Activated CD4-positive, alpha-beta T cell treated with anti-CD3 and anti-CD28 coated beads for 1 hour (primary cell): Measurements from ENCODE around the gene SLC35E4.
A peak's percentile ranks its signal among the peaks of the same experiment; 100 is the strongest.
"Not testable (repeated sequence)": the region's sequence is repeated elsewhere in the genome, so short reads cannot be mapped to it uniquely, and the experiment has no call there.

Experiments
- DNase-seq: peaks from one replicate; pipeline ENCODE4 v3.0.0-alpha.2; 2020

Gene SLC35E4

DNA sequence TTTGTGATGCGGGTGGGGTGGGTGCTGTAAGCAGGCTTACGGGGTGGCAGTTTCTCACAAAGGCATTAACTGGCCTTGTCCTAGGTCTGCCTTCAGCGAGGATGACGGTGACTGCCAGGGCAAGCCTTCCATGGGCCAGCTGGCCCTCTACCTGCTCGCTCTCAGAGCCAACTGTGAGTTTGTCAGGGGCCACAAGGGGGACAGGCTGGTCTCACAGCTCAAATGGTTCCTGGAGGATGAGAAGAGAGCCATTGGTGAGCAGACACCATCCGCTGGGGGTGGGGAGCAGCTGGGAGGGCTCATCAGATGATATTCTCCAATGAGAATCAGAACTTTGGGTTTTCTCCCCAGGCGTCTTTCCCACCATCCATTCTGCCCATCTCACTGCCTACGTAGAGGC is 22.8 kb upstream of the SLC35E4 start:
- DNase-seq = no peak

DNA sequence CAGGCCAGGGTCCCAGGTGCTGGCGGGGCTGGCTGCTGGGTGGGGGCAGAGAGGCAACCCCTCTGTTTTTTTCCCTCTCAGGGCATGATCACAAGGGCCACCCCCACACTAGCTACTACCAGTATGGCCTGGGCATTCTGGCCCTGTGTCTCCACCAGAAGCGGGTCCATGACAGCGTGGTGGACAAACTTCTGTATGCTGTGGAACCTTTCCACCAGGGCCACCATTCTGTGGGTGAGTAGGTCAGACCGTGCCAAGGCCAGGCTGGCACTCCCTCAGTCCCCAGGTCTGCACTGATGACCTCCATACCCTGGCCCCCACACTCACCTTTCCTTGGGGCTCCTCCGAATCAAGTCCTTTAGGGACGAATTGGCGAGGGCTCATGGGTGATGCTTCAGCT is 21.3 kb upstream of the SLC35E4 start:
- DNase-seq = no peak

DNA sequence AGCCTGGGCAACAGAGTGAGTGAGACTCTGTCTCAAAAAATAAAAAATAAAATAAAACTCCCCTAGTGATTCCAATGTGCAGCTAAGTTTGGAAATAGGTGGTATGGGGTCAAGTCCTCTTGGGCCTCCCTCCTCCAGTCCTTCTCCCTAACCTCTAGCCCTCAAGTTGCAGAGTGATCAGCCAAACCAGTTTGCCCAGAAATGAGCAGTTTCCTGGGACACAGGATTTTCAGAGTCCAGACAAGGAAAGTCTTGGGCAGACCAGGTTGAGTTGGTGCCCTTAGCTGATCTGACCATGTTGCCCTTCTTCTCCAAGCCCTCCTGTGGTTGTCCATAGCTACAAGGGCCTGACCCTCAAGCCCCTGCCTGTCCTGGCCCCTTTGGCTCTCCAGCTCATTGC is 20.7 kb upstream of the SLC35E4 start:
- no peak for DNase-seq

DNA sequence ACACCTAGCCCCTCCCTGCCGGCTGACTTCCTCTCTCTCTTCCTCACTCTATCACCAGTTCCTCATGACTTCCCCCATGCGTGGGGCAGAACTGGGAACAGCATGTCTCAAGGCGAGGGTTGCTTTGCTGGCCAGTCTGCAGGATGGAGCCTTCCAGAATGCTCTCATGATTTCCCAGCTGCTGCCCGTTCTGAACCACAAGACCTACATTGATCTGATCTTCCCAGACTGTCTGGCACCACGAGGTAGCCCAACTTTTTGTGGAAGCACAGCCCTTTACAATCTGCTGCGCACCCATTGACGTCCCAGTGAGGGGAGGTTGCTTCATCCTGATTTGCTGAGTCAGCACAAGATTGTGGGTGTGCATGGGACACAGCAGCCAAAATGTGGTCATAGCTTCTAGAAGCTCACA is 20.0 kb upstream of the SLC35E4 start:
- DNase-seq = no peak

DNA sequence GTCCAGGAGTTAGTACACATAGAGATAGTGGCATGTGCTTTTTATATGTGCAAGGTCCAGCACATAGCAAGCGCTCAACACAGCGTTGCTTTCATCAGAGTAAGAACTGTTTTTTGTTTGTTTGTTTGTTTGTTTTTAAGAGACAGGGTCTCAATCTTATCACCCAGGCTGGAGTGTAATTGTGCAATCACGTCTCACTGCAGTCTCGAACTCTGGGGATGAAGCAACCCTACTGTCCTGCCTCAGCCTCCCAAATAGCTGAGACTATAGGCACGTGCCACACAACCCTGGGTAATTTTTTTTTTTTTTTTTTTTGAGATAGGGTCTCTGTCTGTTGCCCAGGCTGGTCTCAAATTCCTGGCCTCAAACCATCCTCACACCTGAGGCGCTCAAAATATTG is 17.8 kb upstream of the SLC35E4 start:
- DNase-seq = no peak

DNA sequence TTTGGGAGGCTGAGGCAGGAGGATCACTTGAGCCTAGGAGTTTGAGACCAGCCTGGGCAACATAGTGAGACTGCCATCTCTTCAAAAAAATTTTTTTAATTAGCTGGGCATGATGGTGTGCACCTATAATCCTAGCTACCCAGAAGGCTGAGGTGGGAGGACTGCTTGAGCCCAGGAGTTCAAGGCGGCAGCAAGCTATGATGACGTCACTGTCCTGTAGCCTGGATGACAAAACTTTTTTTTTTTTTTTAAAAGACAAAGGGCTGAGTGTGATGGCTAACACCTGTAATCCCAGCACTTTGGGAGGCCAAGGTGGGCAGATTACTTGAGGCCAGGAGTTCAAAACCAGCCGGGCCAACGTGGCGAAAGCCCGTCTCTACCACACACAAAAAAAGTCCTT is 15.7 kb upstream of the SLC35E4 start:
- DNase-seq = not testable (repeated sequence)

DNA sequence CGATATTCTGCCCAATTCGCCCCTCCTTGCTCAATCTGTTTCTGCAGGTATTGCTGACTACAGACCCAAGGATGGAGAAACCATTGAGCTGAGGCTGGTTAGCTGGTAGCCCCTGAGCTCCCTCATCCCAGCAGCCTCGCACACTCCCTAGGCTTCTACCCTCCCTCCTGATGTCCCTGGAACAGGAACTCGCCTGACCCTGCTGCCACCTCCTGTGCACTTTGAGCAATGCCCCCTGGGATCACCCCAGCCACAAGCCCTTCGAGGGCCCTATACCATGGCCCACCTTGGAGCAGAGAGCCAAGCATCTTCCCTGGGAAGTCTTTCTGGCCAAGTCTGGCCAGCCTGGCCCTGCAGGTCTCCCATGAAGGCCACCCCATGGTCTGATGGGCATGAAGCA is 9.2 kb upstream of the SLC35E4 start:
- DNase-seq = no peak

DNA sequence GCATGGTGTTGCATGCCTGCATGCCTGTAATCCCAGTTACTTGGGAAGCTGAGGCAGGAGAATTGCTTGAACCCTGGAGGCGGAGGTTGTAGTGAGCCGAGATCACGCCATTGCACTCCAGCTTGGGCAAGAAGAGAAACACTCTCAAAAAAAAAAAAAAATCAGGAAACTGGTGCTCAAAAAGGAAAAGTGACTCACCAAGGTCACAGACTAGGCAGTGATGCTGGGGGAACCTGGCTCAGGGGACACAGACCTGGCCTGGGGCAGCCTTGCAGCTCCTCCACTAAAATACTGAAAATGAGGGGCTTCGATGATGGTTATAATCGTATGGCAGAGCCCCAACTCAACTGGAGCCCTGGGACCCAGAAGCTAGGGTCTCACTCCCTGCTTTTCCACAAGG is 8.1 kb upstream of the SLC35E4 start:
- no peak for DNase-seq

DNA sequence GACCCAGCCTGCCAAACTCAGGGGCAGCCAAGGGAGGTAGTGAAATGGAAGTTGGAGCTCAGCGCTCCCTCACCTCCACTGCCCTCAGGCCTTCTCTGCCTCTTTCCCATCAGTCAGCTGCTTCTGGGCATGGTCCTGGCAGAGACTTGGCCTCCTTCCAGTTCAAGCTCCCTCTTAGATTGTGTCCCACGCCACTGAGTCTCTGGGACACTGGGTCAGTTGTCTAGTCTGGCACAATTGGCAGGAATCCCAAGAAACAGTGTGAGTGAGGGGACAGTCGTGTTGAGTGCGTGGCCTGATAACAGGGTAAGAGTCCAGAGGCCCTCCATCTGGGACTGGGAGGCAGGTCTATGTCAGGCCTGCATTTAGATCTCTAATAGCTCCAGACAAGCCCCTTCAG is 7.1 kb upstream of the SLC35E4 start:
- no peak for DNase-seq

DNA sequence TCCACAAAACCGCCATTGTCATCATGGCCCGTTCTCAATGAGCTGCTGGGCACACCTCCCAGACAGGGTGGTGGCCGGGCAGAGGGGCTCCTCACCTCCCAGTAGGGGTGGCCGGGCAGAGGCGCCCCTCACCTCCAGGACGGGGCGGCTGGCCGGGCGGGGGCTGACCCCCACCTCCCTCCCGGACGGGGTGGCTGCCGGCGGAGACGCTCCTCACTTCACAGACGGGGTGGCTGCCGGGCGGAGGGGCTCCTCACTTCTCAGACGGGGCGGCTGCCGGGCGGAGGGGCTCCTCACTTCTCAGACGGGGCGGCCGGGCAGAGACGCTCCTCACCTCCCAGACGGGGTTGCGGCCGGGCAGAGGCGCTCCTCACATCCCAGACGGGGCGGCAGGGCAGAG is 4.1 kb upstream of the SLC35E4 start:
- DNase-seq = not testable (repeated sequence)

DNA sequence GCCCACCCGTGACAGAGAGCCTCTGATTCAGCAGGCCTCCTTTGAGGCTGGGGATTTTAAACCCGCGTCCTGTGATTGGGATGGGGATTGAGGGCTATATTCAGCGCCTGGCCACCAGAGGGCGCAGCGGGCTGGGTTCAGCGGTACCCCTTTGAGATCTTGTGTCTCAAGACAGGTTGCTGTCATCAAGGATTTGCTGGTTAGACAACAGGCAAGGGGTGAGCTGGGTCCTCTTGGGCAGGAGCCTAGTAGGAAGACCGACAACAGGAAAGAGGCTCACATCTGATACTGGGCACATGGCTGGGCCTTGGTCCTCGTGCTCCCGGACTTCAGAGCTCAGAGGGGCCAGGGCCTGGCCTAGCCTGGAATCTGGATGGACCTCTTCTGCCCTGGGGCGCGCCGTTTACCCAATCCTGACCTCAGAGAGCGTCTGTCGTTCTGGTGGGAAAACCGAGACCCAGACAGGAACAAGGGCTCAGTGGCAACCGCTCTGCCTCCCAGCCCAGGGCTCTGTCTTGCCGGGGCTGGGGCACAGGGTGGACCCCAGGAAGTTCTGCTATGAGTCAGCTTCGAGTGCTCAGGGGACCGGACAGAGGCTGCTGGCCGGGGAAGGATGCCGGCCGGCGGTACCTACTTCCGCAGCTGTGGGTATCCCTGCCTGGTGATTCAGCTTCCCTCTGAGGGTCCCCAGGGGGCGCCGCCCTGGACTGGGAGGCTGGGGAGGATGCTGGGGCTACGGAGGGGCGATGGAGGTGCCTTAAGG is 929 bp upstream of the SLC35E4 start:
- peak; percentile 86 for DNase-seq

DNA sequence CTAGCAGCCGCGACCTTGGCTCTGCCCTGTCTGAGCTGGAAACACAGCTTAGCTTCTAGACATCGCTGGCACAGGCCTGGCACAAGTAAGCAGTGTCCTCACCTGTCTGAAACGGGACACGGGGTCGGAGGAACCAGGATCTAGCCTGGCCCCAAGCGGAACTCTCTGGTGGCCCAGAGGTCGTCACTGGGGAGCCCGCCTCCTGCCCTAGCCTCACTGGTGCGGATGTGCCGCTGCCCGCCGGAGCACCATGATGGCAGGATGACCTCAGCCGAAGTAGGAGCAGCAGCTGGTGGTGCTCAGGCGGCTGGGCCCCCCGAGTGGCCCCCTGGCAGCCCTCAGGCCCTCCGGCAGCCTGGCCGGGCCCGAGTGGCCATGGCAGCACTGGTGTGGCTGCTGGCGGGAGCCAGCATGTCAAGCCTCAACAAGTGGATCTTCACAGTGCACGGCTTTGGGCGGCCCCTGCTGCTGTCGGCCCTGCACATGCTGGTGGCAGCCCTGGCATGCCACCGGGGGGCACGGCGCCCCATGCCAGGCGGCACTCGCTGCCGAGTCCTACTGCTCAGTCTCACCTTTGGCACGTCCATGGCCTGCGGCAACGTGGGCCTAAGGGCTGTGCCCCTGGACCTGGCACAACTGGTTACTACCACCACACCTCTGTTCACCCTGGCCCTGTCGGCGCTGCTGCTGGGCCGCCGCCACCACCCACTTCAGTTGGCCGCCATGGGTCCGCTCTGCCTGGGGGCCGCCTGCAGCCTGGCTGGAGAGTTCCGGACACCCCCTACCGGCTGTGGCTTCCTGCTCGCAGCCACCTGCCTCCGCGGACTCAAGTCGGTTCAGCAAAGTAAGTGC is 871 bp downstream of the SLC35E4 start:
- no peak for DNase-seq

DNA sequence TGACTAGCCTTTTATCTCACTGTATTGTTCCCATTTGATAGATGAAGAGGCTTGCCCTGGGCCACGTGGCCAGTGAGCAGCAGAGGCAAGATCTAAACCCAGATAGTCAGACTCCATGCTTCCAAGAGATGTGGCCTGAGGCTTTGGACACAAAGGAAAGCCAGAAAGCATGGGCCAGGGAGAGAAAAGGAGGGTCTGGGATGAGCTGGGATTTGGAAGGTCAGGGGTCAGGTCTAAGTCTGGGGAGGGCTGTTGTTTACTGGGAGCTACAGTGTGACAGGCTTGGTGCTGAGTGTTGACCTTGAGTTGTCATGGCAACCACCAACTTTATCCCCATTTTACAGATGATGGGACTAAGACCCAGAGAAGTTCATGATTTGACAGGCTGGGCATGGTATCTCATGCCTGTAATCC is 2.1 kb downstream of the SLC35E4 start:
- no peak for DNase-seq

DNA sequence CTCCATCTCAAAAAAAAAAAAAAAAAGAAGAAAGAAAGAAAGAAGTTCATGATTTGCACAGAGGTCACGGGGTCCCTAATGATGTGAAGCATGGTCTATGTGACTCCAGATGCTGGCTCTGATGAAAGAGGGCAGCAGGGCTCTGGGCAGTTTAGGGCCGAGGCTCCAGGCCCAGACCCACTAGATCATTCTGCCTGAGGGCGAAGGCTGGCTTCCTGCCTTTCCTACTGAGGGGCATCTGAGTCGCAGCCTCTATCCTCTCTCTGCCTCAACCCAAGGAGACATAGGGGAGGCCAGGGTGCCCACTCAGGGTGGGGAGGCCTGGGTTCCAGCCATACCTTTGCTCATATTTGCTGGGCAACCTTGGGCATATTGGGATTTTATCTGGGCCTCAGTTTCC is 4.8 kb downstream of the SLC35E4 start:
- DNase-seq = no peak

DNA sequence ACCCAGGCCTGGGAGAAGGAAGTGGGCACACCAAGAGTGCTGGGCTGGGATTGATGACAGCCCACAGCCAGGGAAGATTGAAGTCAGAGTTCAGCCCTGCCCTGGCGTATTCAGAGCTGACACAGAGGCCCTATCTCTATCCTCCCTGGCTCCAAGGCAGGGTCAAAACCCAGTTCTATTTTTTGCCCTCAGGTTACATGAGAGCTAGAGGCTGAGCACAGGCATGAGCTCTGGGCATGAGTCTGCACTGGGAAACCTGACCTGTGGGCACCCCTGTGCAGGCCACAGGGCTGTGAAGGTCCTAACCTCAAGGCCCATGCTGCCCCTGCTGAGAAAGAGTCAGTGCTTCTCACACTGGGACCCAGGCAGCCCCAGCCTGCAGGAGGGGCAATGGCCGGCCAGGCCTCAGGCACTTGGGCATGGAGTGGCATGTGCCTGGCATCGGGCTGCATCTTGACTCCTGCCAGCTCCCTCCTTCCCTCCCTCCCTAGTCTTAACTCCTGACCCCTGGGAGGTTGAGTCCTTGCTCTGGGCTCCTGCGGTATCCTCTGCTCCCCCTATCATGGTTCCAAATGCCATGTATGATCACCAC is 5.4 kb downstream of the SLC35E4 start:
- DNase-seq = no peak

DNA sequence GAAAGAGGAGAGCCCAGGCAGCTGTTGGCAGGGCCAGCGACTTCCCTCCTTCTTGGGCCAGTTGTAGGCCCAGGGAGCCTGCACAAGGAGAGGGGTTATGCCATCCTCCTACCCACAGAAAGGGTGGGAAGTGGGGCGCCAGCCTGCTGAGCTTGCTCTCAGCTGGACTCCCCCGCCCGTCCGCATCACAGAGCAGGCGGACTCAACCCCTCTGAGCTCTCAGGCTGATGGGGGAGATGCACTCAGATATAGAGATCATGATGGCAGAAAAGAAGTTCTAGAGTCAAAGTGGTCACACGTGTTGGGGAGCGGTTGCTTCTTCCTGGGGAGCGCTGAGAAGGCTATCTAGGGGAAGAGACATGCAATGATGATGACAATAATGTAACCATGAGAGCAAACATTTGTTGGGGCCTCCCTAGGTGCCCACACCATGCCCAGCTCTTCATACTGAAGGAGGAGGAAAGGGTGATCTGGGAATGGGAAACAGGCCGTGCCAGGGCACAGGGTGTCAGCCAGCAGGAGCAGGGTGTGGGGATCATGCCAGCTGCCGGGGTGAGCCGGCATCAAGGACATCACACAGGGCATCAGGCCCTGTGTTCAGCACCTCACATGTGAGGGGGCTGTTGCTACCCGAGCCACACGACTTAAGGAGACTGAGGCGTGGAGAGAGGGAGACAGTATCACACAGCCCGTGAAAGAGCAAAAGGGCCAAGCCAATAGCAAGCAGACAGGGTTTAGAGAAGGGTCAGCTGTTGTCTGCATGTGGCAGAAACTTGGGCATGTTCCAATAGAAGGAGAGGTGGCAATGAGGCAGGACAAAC is 7.7 kb downstream of the SLC35E4 start:
- no peak for DNase-seq

DNA sequence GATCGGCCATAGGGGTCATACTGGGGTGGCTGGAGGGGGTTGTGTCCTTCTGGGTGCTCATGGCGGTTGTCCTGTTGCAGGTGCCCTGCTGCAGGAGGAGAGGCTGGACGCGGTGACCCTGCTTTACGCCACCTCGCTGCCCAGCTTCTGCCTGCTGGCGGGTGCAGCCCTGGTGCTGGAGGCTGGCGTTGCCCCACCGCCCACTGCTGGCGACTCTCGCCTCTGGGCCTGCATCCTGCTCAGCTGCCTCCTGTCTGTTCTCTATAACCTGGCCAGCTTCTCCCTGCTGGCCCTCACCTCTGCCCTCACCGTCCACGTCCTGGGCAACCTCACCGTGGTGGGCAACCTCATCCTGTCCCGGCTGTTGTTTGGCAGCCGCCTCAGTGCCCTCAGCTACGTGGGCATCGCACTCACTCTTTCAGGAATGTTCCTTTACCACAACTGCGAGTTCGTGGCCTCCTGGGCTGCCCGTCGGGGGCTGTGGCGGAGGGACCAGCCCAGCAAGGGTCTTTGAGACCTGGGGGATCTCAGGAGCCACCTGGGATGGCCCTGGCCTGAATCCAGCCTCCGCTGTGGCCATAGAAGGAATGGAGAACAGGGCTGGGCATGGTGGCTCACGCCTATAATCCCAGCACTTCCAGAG is 11.1 kb downstream of the SLC35E4 start:
- no peak for DNase-seq

DNA sequence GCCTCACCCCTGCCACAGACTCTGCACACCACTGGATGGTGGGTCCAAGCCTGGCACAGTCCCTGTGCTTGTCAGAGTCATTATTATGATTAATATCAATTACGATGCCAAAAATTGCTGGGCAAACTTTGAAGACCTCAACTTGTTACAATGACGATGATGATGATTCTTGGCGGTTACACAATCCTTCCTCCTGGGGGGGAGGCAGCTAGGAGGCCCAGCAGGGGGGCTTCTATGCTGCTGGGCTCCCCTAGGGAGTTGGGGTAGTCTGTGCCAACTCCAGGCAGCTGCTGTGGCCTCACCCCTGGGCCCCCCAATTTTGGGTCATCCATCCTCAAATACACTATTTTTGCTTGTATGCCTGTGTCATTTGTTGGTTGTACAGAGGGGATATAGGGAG is 12.0 kb downstream of the SLC35E4 start:
- no peak for DNase-seq

DNA sequence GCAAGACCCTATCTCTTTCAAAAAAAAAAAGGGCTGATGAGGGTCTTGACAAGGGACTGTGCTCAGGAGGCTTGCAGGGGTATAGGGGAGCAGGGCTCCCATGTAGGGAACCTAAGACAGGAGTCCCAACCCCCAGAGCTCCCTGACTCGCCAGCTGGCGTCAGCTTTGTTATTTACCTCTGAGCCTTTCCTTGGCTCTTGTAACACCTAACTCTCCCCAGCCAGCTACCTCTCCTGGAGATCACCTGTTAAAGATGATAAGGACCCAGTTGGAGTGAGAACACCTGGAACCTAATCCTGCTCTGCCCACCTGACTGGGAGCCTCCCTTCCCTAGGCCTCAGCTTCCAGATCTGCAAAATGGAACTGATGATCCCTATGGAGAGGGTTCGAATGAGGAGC is 13.2 kb downstream of the SLC35E4 start:
- DNase-seq = no peak

DNA sequence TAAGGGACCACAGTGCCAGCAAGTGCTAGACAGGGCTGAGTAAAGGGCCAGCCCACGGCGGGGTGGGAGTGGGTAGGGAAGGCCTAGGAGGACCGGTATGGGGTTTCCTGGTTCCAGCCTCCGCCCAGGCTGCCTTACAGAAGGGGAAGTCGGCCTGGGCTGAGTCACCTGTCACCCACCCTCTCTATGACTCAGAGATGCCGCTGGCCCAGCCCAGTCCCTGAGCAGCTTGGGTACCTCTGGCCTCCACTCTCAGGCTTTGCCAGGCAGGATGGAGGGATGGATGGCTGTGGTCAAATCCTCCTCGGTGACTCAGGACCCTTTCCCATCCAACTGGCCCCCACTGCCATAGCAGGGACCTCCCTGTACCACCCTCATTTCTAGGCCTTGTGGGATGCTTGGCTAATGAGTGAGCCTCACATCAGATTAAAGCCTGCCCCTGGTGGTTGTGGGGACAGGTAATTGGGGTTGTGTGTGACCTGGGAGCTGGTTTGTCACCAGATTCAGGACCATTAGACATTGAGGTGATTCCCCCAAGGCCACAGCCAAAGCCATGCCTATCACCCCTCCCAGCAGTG is 13.9 kb downstream of the SLC35E4 start:
- DNase-seq = peak; percentile 72

DNA sequence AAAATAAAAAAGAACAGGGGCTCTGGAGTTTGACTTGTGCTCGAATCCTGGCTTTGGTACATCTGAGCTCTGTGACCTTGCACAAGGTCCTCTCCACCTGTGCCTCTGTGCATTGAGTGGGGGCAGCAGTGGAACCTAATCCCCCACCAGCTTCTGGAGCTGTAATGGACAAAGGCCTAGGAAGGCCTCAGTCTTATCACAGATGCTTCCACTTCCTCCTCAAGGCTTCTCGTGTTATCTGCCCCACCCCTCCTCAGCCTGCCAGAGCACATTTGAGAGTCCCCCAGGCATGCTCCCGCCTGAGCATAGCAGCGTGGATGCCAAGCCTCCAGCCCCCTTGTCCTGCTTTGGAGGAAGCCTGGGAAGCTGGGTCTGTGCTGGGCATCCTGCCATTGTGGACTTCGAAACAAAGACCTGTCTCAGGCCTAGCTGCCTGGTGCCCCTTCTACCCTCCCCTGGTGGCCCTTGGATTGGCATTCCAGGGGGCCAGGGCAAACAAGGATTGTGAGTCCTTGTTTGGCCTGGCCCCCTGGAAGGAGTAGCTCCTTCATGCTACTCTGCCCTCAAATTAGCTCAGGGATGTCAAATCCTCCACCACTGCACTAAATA is 15.0 kb downstream of the SLC35E4 start:
- DNase-seq = no peak

DNA sequence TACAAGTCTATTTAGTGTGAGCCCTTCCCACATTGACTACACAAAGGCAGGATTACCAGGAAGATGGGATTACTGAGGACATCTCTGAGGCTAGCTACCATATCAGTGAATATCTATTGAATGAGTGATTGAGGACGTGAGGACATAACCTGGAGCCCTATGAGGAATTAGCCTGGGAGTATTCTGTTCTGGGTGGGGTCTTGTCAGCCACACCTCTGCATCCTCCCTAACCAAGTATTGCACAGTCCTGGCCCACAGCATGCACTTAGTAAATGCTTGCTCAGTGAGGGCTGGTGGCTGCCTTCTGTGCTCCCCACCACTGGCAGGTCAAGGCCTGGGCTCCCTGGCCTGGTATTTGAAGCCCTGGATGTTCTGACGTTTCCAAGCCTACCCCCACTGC is 17.3 kb downstream of the SLC35E4 start:
- DNase-seq = no peak
